ENCODE measurements around the gene TBX1. TPM values are rescaled to one million over a fixed set of nuclear protein-coding genes. Genes with fewer than 3 reads are reported as not detected.

Gene TBX1
- total and polyA plus RNA-seq, 2 of the 13 experiments (the other 11 are each of a cell fraction or from before 2014, with no cell fraction given), result not detected

DNA sequence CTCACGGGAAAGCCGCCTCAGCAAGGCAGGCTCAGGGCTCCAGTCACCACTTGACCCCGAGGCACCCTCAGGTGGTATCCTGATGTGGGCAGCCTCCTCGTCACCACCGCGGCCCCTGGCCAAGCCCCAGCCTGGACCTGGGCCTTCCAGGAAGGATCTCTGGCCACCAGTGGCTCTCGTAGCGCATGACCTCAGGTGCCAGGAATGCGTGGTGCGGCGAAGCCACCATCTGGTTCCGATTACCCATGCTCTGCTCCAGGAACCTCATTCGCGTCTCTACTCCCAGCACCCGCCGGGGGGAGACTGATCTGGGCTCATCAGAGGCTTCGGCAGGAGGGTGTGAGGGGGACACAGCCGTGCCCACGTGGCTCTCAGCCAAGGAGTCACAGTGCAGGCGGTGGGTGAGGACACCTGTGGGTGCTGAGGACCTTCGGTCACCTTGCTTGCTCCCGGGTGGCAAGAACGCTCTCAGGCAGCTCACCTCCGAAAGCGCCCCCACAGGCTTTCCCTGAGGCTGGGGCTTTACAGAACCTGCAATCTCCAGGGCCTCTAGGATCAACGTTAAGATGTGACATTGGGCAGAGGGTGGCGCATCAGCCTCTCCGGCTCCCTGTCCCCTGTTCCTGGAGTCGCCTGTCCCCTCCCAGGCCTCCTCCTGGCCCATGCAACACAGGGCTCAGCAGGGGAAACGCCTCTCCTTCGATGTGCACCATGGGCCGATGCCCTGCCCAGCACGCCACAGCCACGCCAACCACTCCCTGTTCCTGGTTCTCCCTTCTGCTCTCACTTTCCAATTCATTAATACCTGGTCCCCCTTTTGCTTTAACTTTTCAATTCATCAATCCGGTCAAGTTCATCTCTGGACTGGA, 39.0 kb downstream of the TBX1 start (continued):
- TF ChIP-seq ZUFSP (CRISPR knock-in tag; IDR thresholded peaks at IDR 0.05; ENCODE audit: borderline replicate concordance), result no peak
- TF ChIP-seq, protein P1, sequence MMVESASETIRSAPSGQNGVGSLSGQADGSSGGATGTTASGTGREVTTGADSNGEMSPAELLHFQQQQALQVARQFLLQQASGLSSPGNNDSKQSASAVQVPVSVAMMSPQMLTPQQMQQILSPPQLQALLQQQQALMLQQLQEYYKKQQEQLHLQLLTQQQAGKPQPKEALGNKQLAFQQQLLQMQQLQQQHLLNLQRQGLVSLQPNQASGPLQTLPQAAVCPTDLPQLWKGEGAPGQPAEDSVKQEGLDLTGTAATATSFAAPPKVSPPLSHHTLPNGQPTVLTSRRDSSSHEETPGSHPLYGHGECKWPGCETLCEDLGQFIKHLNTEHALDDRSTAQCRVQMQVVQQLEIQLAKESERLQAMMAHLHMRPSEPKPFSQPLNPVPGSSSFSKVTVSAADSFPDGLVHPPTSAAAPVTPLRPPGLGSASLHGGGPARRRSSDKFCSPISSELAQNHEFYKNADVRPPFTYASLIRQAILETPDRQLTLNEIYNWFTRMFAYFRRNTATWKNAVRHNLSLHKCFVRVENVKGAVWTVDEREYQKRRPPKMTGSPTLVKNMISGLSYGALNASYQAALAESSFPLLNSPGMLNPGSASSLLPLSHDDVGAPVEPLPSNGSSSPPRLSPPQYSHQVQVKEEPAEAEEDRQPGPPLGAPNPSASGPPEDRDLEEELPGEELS (CRISPR knock-in tag; IDR thresholded peaks at IDR 0.05), result no peak
- TF ChIP-seq ZNF329 (CRISPR knock-in tag; IDR thresholded peaks at IDR 0.05; ENCODE audit: low read depth), result no peak
- no peak for TF ChIP-seq ZNF160 (CRISPR knock-in tag; IDR thresholded peaks at IDR 0.05)
- TF ChIP-seq RXRA (CRISPR knock-in tag; IDR thresholded peaks at IDR 0.05), result no peak
- no peak for TF ChIP-seq PLRG1 (conservative IDR thresholded peaks at IDR 0.05)
- no peak for TF ChIP-seq NFAT5 (CRISPR knock-in tag; IDR thresholded peaks at IDR 0.05)
